HCT116 (cell line): ENCODE measurements around the gene PROX2. TPM values are rescaled to one million over a fixed set of nuclear protein-coding genes. Genes with fewer than 3 reads are reported as not detected.

Source experiments
- ATAC-seq: fragments of 200-7000 bp; cut with Tn5 transposase; 2 replicates; pipeline ENCODE4 v1.9.1; 2020; ENCODE audit warnings: mild to moderate bottlenecking, moderate library complexity
- BruUV-seq: library from RNA; stranded (reverse); fragments of 400-500 nt; replicated peaks from 2 replicates; lab custom pipeline; 2021; lab: Mats Ljungman, UMichigan
- CTCF ChIA-PET: fragments of 300-600 bp; sonication (Branson Sonifier 250); formaldehyde crosslinking; loops from one replicate; lab custom pipeline; 2021; ENCODE audit warnings: antibody characterized with exemption; lab: Charles Lee
- POLR2A ChIA-PET: fragments of 300-600, 350-600 bp; sonication (Branson Sonifier 250); formaldehyde crosslinking; loops from one replicate; lab custom pipeline; 2021; ENCODE audit warnings: antibody characterized with exemption; lab: Charles Lee
- RAD21 ChIA-PET, 2 experiments: fragments of 300-600 bp; sonication (Branson Sonifier 250); formaldehyde crosslinking; loops; one replicate each; lab custom pipeline; 2023; ENCODE audit warnings: low total read pairs in 2 of 2; ENCODE audit not compliant: uncharacterized antibody in 2 of 2, unreplicated experiment in 2 of 2, low non-redundant PET in 1 of 2; lab: Charles Lee
- DNase-seq: peaks from one replicate; pipeline ENCODE4 v3.0.0-alpha.2; 2010; ENCODE audit warnings: low read depth, low spot score
- H2AFZ ChIP-seq: fragments of 200-600 bp; shearing (Covaris generic), sonication (generic); 2 replicates; pipeline ENCODE4 v1.6.1; 2017; ENCODE audit warnings: low read depth, mixed run types, mixed read lengths, antibody characterized with exemption, low read length; ENCODE audit not compliant: poor library complexity, severe bottlenecking
- H3K27ac ChIP-seq: 2 replicates; pipeline ENCODE4 v1.5.1; 2012; ENCODE audit warnings: low read depth, low read length
- H3K27me3 ChIP-seq: fragments of 200-600 bp; sonication (generic); 2 replicates; pipeline ENCODE4 v1.6.1; 2016; ENCODE audit warnings: mixed run types, low read length, mixed read lengths; ENCODE audit not compliant: insufficient read depth
- H3K36me3 ChIP-seq, 2 experiments: fragments of 200-500 bp in 1 of 2; fragments of 200-600 bp in 1 of 2; sonication (Bioruptor generic) in 1 of 2; sonication (generic) in 1 of 2; 2 replicates each; pipeline versions ENCODE4 v1.5.1 to v1.6.1; 2014 to 2016; ENCODE audit warnings: low read length in 2 of 2, inconsistent platforms in 1 of 2, mixed read lengths in 1 of 2, mixed run types in 1 of 2; ENCODE audit not compliant: insufficient read depth in 2 of 2, control insufficient read depth in 1 of 2
- H3K4me1 ChIP-seq, 2 experiments: fragments of 200-600 bp in 1 of 2; sonication (generic) in 1 of 2; 2 replicates each; pipeline versions ENCODE4 v1.5.1 to v1.6.1; 2012 to 2017; ENCODE audit warnings: low read length in 2 of 2, inconsistent platforms in 1 of 2, mild to moderate bottlenecking in 1 of 2, mixed read lengths in 1 of 2, mixed run types in 1 of 2, moderate library complexity in 1 of 2; ENCODE audit not compliant: insufficient read depth in 2 of 2, control insufficient read depth in 1 of 2
- H3K4me2 ChIP-seq: fragments of 200-600 bp; sonication (generic); 2 replicates; pipeline ENCODE4 v1.6.1; 2017; ENCODE audit warnings: mixed run types, low read length, mixed read lengths
- H3K4me3 ChIP-seq, 2 experiments: fragments of 200-600 bp in 1 of 2; sonication (generic) in 1 of 2; replicated peaks in 1 of 2; 2 replicates each; pipeline ENCODE4 v1.5.1; 2011 to 2016; ENCODE audit warnings: low read length in 2 of 2, control low read depth in 1 of 2, low read depth in 1 of 2, mild to moderate bottlenecking in 1 of 2, mixed read lengths in 1 of 2, mixed run types in 1 of 2
- H3K79me2 ChIP-seq: fragments of 200-600 bp; sonication (generic); 2 replicates; pipeline ENCODE4 v1.6.1; 2017; ENCODE audit warnings: mild to moderate bottlenecking, mixed run types, low read length, moderate library complexity, mixed read lengths; ENCODE audit not compliant: insufficient read depth
- H3K9ac ChIP-seq: fragments of 200-600 bp; sonication (generic); 2 replicates; pipeline ENCODE4 v1.6.1; 2016; ENCODE audit warnings: low read length, mixed read lengths
- H3K9me2 ChIP-seq: fragments of 200-600 bp; sonication (generic), shearing (Covaris generic); 2 replicates; pipeline ENCODE4 v1.6.1; 2017; ENCODE audit warnings: mixed run types, mild to moderate bottlenecking, moderate library complexity; ENCODE audit not compliant: insufficient read depth
- H3K9me3 ChIP-seq, 2 experiments: fragments of 200-500 bp in 1 of 2; fragments of 200-600 bp in 1 of 2; sonication (Bioruptor generic) in 1 of 2; sonication (generic) in 1 of 2; 2 replicates each; pipeline ENCODE4 v1.6.1; 2014 to 2017; ENCODE audit warnings: low read length in 2 of 2, mixed read lengths in 2 of 2, inconsistent platforms in 1 of 2, low read depth in 1 of 2, mild to moderate bottlenecking in 1 of 2, mixed run types in 1 of 2, moderate library complexity in 1 of 2; ENCODE audit not compliant: control insufficient read depth in 1 of 2, insufficient read depth in 1 of 2
- H4K20me1 ChIP-seq: fragments of 200-600 bp; sonication (generic), shearing (Covaris generic); 2 replicates; pipeline ENCODE4 v1.6.1; 2017; ENCODE audit warnings: mixed run types, mild to moderate bottlenecking, moderate library complexity; ENCODE audit not compliant: insufficient read depth
- CBX3 ChIP-seq: IDR thresholded peaks from 2 replicates; pipeline ENCODE4 v1.6.1; 2012; ENCODE audit warnings: low read depth
- EZH2 ChIP-seq: fragments of 200-600 bp; sonication (generic); IDR thresholded peaks from 2 replicates; pipeline ENCODE4 v1.6.1; 2017; ENCODE audit warnings: antibody characterized with exemption, mixed run types
- EZH2phosphoT487 ChIP-seq: fragments of 200-600 bp; IDR thresholded peaks from 2 replicates; pipeline ENCODE4 v1.6.1; 2018; ENCODE audit warnings: antibody characterized with exemption, borderline replicate concordance
- FOSL1 ChIP-seq: IDR thresholded peaks from 2 replicates; pipeline ENCODE4 v1.6.1; 2012; ENCODE audit warnings: low read depth
- JUND ChIP-seq: IDR thresholded peaks from 2 replicates; pipeline ENCODE4 v1.6.1; 2012
- POLR2AphosphoS5 ChIP-seq: IDR thresholded peaks from 2 replicates; pipeline ENCODE4 v1.6.1; 2011; ENCODE audit warnings: mild to moderate bottlenecking, low read depth, low read length, moderate library complexity
- SP1 ChIP-seq: IDR thresholded peaks from 2 replicates; pipeline ENCODE4 v1.6.1; 2012; ENCODE audit warnings: low read depth
- TCF7L2 ChIP-seq: IDR thresholded peaks from 2 replicates; pipeline ENCODE4 v1.7.0; 2011; ENCODE audit warnings: borderline replicate concordance, inconsistent platforms; ENCODE audit not compliant: insufficient read depth, insufficient read length; ENCODE audit errors: extremely low read depth
- YY1 ChIP-seq: IDR thresholded peaks from 2 replicates; pipeline ENCODE4 v1.6.1; 2011; ENCODE audit warnings: low read length, low read depth, moderate library complexity, mild to moderate bottlenecking; ENCODE audit not compliant: insufficient replicate concordance; ENCODE audit errors: extremely low read depth
- ZNF274 ChIP-seq: fragments of 200-500 bp; sonication (Bioruptor generic); IDR thresholded peaks from 2 replicates; pipeline ENCODE4 v1.6.1; 2014; ENCODE audit warnings: mild to moderate bottlenecking, low read depth, low read length, inconsistent platforms
- intact Hi-C: fragments of 100-400 bp; cut with micrococcal nuclease; formaldehyde crosslinking; loops from 2 replicates; pipeline ENCODE4 v1.10.0; 2022
- total RNA-seq: library from RNA; stranded (reverse); gene quantifications from one replicate; pipeline ENCODE4 v1.2.1, GENCODE V29; 2021; ENCODE audit not compliant: unreplicated experiment
- TF ChIP-seq, protein P1 (sequence below), 3 experiments: fragments of 200-600 bp in 1 of 3; sonication (generic) in 1 of 3; IDR thresholded peaks in 2 of 3; conservative IDR thresholded peaks in 1 of 3; 2 replicates each; pipeline ENCODE4 v1.5.1; 2012 to 2017; ENCODE audit warnings: low read depth in 2 of 3, low read length in 2 of 3, antibody characterized with exemption in 1 of 3, borderline replicate concordance in 1 of 3, control low read depth in 1 of 3, mild to moderate bottlenecking in 1 of 3, mixed read lengths in 1 of 3, mixed run types in 1 of 3, moderate library complexity in 1 of 3; ENCODE audit not compliant: insufficient read depth in 1 of 3

Gene PROX2
- total RNA-seq, 1 experiment from 2014 or later, result not detected

DNA sequence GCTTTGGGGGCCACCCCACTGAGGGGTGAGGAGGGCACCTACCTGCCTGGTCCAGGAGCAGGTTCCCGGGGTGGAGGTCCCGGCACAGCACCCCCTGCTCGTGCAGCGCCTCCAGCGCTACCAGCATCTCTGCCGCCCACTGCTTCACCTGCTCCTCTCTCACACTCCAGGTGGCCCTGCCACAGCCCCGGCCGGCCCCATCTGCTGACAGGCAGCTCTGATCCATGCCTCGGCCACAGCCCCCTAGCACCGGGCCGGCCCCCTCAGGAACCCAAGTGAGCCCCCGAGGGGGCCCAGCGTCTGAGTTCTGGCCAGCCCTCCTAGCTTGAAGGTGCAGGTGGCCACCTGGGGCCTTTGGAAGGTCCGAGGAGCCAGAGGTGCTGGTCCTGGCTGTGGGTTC lies 33.6 kb upstream of the PROX2 start:
- ATAC-seq, result no peak
- no peaks in the 10 kb centered on the region for H4K20me1 ChIP-seq
- H3K79me2 ChIP-seq, result no peaks in the 10 kb centered on the region
- no peak overlapping the region for H2AFZ ChIP-seq
- no peak overlapping the region for H3K4me2 ChIP-seq
- peaks cover 12 to 24% of the 10 kb centered on the region in 2 experiments; a peak in 3 of 4 replicates for H3K4me1 ChIP-seq
- no peak overlapping the region for H3K27ac ChIP-seq
- no peak for TF ChIP-seq EZH2phosphoT487
- no peak for TF ChIP-seq POLR2AphosphoS5
- TF ChIP-seq ZNF274, result no peak
- TF ChIP-seq, all 23 proteins: peak for 0
- Histone ChIP-seq H3K4me3 (no peak overlapping the region), H3K9me2 (no peaks in the 10 kb centered on the region), H3K27me3 (no peaks in the 10 kb centered on the region), H3K9me3 (no peaks in the 10 kb centered on the region), H3K36me3 (peaks cover 0 to 3% of the 10 kb centered on the region in 2 experiments; a peak in 3 of 4 replicates), H3K9ac (no peak overlapping the region)
- ChIA-PET CTCF (no interaction called here), POLR2A (no interaction called here), RAD21 (no interaction called here)
- intact Hi-C loops, result no loop called here
- DNase-seq, result no peak
- BruUV-seq, result no TSS peak

DNA sequence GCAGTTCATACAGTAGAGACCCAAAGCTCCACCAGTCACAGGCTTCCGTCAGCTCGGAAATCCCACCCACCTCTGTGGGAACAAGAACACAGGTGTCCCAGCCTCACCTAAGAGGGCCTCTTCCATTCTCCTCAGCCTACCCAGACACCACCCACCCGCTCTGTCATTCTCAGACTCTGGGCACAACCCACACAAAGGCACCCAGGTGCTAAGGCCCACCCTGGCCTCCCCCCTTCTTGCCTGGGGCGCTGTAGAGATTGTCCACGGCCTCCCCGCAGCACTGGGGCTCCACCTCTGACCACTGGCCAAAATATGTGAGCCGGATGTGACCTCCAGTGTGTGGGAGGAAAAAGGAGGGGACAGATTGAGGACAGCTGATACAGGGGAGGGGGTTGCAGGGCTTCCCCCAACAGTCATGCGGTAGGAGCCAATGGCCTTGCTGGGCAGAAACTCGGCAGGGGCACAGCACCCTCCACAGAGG lies 33.0 kb upstream of the PROX2 start:
- Histone ChIP-seq H3K9me2 (no peaks in the 10 kb centered on the region), H3K9ac (no peak overlapping the region), H3K36me3 (peaks cover under 1 to 3% of the 10 kb centered on the region in 2 experiments; a peak in 3 of 4 replicates), H3K27ac (no peak overlapping the region), H2AFZ (no peak overlapping the region), H3K79me2 (no peaks in the 10 kb centered on the region), H4K20me1 (no peaks in the 10 kb centered on the region), H3K4me3 (no peak overlapping the region), H3K9me3 (no peaks in the 10 kb centered on the region), H3K27me3 (no peaks in the 10 kb centered on the region), H3K4me2 (no peak overlapping the region), H3K4me1 (peaks cover 12 to 24% of the 10 kb centered on the region in 2 experiments; a peak in 3 of 4 replicates)
- RAD21 ChIA-PET, result no interaction called here
- BruUV-seq, result no TSS peak
- intact Hi-C loops, result no loop called here
- CTCF ChIA-PET, result interaction anchor here (1.4 to 5.5 kb wide), 2 partner anchors 13 to 48 kb away, joined by 4 to 94 read pairs; no protein-coding TSS in a partner anchor
- DNase-seq (no peak), ATAC-seq (no peak)
- TF ChIP-seq JUND (no peak), EZH2 (no peak), TCF7L2 (no peak), CBX3 (no peak), FOSL1 (no peak), POLR2AphosphoS5 (no peak), SP1 (no peak), YY1 (no peak)
- TF ChIP-seq, protein P1, sequence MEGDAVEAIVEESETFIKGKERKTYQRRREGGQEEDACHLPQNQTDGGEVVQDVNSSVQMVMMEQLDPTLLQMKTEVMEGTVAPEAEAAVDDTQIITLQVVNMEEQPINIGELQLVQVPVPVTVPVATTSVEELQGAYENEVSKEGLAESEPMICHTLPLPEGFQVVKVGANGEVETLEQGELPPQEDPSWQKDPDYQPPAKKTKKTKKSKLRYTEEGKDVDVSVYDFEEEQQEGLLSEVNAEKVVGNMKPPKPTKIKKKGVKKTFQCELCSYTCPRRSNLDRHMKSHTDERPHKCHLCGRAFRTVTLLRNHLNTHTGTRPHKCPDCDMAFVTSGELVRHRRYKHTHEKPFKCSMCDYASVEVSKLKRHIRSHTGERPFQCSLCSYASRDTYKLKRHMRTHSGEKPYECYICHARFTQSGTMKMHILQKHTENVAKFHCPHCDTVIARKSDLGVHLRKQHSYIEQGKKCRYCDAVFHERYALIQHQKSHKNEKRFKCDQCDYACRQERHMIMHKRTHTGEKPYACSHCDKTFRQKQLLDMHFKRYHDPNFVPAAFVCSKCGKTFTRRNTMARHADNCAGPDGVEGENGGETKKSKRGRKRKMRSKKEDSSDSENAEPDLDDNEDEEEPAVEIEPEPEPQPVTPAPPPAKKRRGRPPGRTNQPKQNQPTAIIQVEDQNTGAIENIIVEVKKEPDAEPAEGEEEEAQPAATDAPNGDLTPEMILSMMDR (IDR thresholded peaks at IDR 0.05 in 2 of 3, conservative IDR thresholded peaks at IDR 0.05 in 1 of 3; ENCODE audit: borderline replicate concordance in 1 of 3, insufficient read depth in 1 of 3, low read depth in 2 of 3, low read length in 2 of 3), result no peak
- POLR2A ChIA-PET, result no interaction called here
